T-cell (primary cell): ENCODE measurements around the gene ZIK1. TPM values are rescaled to one million over a fixed set of nuclear protein-coding genes. Genes with fewer than 3 reads are reported as not detected.

Experiments used
- ATAC-seq, 4 experiments: fragments of 200-7000 bp in 3 of 4; fragments of 150-1000 bp in 1 of 4; cut with Tn5 transposase; replicated peaks in 1 of 4; 1 replicate in 3 of 4; 2 replicates in 1 of 4; pipeline ENCODE4 v1.10.0; 2021; ENCODE audit warnings: moderate library complexity in 3 of 4, mild to moderate bottlenecking in 2 of 4, moderate number of reproducible peaks in 1 of 4
- CTCF ChIA-PET, 2 donors: fragments of 300-600 bp; sonication (Branson Sonifier 250); formaldehyde crosslinking; loops; one replicate each; lab custom pipeline; 2022; ENCODE audit warnings: antibody characterized with exemption in 2 of 2; lab: Charles Lee
- POLR2A ChIA-PET, 2 donors: fragments of 300-600 bp; sonication (Branson Sonifier 250); formaldehyde crosslinking; loops; one replicate each; lab custom pipeline; 2022; ENCODE audit warnings: antibody characterized with exemption in 2 of 2; lab: Charles Lee
- DNase-seq, 35 experiments: peaks; one replicate each; pipeline versions ENCODE4 v3.0.0 to v3.0.0-alpha.2; 2013 to 2023
- H3K27ac ChIP-seq: one replicate; pipeline ENCODE4 v1.5.1; 2013; ENCODE audit warnings: low read length
- H3K27me3 ChIP-seq, 2 experiments: replicated peaks in 1 of 2; 1 replicate in 1 of 2; 2 replicates in 1 of 2; pipeline versions ENCODE4 v1.6.1 to v1.7.0; 2013; ENCODE audit warnings: low read length in 1 of 2, mixed read lengths in 1 of 2; ENCODE audit not compliant: control insufficient read depth in 2 of 2, insufficient read depth in 2 of 2; ENCODE audit errors: extremely low read depth in 1 of 2
- H3K36me3 ChIP-seq, 2 donors: 1 replicate in 1 of 2; 2 replicates in 1 of 2; pipeline versions ENCODE4 v1.6.1 to v1.7.0; 2013; ENCODE audit warnings: low read length in 1 of 2; ENCODE audit not compliant: control insufficient read depth in 2 of 2, insufficient read depth in 1 of 2; ENCODE audit errors: extremely low read depth in 1 of 2
- H3K4me1 ChIP-seq, 2 experiments: 1 replicate in 1 of 2; 2 replicates in 1 of 2; pipeline versions ENCODE4 v1.6.1 to v1.7.0; 2013; ENCODE audit warnings: low read length in 2 of 2, mixed read lengths in 1 of 2; ENCODE audit not compliant: insufficient read depth in 2 of 2, control insufficient read depth in 1 of 2; ENCODE audit errors: extremely low read depth in 1 of 2
- H3K4me3 ChIP-seq, 2 donors: 1 replicate in 1 of 2; 2 replicates in 1 of 2; pipeline versions ENCODE4 v1.5.1 to v1.7.0; 2013; ENCODE audit warnings: mild to moderate bottlenecking in 2 of 2, low read length in 1 of 2, moderate library complexity in 1 of 2; ENCODE audit not compliant: control insufficient read depth in 1 of 2; ENCODE audit errors: extremely low read depth in 1 of 2
- H3K9me3 ChIP-seq: 2 replicates; pipeline ENCODE4 v1.7.0; 2013
- H3K27ac Mint-ChIP-seq, 2 donors: one replicate each; pipeline ENCODE4 v1.8.0; 2020 to 2021; ENCODE audit warnings: mild to moderate bottlenecking in 2 of 2, mixed read lengths in 2 of 2
- H3K27me3 Mint-ChIP-seq, 2 donors: one replicate each; pipeline ENCODE4 v1.8.0; 2021 to 2022; ENCODE audit warnings: mixed read lengths in 2 of 2
- H3K36me3 Mint-ChIP-seq: one replicate; pipeline ENCODE4 v1.8.0; 2021; ENCODE audit warnings: mixed read lengths
- H3K4me1 Mint-ChIP-seq, 3 donors: one replicate each; pipeline ENCODE4 v1.8.0; 2020 to 2022; ENCODE audit warnings: mixed read lengths in 3 of 3, mild to moderate bottlenecking in 1 of 3
- H3K4me3 Mint-ChIP-seq, 3 donors: one replicate each; pipeline ENCODE4 v1.8.0; 2020 to 2022; ENCODE audit warnings: mild to moderate bottlenecking in 3 of 3, mixed read lengths in 3 of 3, moderate library complexity in 3 of 3
- H3K9me3 Mint-ChIP-seq, 3 donors: one replicate each; pipeline ENCODE4 v1.8.0; 2020 to 2022; ENCODE audit warnings: mixed read lengths in 3 of 3
- WGBS: methylation state at CpG from one replicate; pipeline ENCODE4 v1.1.5; 2013; ENCODE audit warnings: missing lambda C conversion rate; ENCODE audit not compliant: insufficient coverage; 5-methylcytosine and 5-hydroxymethylcytosine counted together
- total RNA-seq, 35 experiments: library from RNA in 6 of 35; stranded (reverse) in 6 of 35; fragments of 120-200 nt in 1 of 35; gene quantifications; one replicate each; pipeline versions ENCODE4 v1.2.1 to v1.2.4 and lab custom pipeline; 2013 to 2026

Gene ZIK1
- total RNA-seq (10 to 100 TPM in 2 of 5 donors, 1 to 10 TPM in 3; 4.9 to 10.6 (median 8.2) TPM), total RNA-seq (lab: John Stamatoyannopoulos, UW) (8.6 to 40.4 (median 15.2) reads per million in 29 experiments)
- total RNA-seq (2013), result 10.1 TPM

DNA sequence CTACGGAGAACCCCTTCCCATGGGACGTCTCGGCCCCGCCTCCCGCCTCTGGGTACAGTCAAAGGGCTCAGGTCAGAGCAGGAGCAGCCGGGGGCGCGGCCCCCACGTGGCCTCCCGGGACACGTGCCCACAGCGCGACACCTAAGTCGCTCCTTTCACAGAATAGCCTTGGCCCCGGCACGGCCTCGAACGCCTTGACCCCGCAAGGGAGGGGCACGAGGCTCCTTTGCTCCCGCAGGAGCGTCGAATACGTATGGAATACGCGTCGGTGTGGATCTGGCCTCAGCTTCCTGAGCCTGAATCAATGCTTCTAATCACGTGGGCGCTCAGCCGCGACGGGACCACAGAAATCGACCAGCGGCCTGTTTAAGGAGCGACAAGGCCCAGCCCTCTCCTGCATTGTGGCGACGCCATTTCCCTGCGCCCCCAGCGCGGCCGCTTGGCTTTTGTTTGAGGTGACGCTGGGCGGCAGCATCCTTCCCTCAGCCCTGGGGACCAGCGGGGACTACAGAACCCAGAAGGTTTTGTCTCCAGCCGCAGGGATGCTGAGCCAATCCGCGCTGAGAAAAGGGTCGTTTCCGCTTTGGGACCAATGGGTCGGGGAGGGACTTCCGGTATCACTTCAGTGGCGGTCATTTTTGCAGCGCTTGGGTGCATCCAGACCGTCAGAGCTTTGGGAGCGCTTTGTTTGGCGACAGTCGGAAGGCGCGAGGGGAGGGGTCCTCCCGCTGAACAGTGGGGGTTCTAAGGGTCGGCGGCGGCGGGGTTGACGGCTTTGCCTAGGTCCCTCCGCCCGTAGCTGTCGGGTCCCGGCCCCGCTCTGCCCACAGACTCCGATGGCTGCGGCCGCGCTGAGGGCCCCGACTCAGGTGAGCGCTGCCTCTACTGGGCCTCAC lies at the start of gene ZIK1:
Gene ZIK1 (plus strand): TSS at position 625 of the 896 bp plus-strand sequence. CDS start 212 bp downstream, at position 837.
- Mint-ChIP-seq H3K4me3 (peak within 1 kb of the TSS; percentile 91 to 98 (median 91)), H3K27ac (peak within 1 kb of the TSS; percentile 72 to 86), H3K9me3 (peaks cover 27 to 57% (median 47%) of the 10 kb centered on the region in 3 donors), H3K36me3 (peaks cover 49% of the 10 kb centered on the region), H3K4me1 (peaks cover 24 to 25% (median 24%) of the 10 kb centered on the region in 3 donors), H3K27me3 (no peaks in the 10 kb centered on the region)
- Histone ChIP-seq H3K4me3 (peak within 1 kb of the TSS; percentile 69 to 72), H3K27me3 (peaks cover 0 to 7% of the 10 kb centered on the region in 2 experiments), H3K27ac (peak within 1 kb of the TSS; percentile 63), H3K36me3 (peaks cover 0 to 7% of the 10 kb centered on the region in 2 donors), H3K9me3 (peaks cover 2% of the 10 kb centered on the region), H3K4me1 (peaks cover 2 to 27% of the 10 kb centered on the region in 2 experiments)
- ATAC-seq (peak; percentile 90 to 94 (median 94)), DNase-seq (peak; percentile 71 to 93 (median 84))
- POLR2A ChIA-PET, result interaction anchor here in 1 of 2 donors (0.7 kb wide), 1 partner anchor 475 kb away, joined by 3 read pairs; no protein-coding TSS in a partner anchor
- WGBS, result 7% methylated on average over 70 of the region's 76 CpGs
- CTCF ChIA-PET, result no interaction called here

DNA sequence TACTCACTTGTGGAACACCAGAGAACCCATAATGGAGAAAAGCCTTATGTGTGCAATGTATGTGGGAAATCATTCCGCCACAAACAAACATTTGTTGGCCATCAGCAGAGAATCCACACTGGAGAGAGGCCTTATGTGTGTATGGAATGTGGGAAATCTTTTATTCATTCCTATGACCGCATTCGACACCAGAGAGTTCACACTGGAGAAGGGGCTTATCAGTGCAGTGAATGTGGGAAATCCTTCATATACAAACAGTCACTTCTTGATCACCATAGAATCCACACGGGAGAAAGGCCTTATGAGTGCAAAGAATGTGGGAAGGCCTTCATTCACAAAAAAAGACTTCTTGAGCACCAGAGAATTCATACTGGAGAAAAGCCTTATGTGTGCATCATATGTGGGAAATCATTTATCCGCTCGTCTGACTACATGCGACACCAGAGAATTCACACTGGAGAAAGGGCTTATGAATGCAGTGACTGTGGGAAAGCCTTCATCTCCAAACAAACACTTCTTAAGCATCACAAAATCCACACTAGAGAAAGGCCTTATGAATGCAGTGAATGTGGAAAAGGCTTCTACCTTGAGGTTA lies 45.9 kb upstream of the ZIK1 start:
- ChIA-PET POLR2A (no interaction called here), CTCF (no interaction called here)
- H3K4me1 Mint-ChIP-seq, result peaks cover 0 to 2% (median 0%) of the 10 kb centered on the region in 3 donors
- 100% methylated on average over 1 of the region's 7 CpGs for WGBS
- peaks cover 97% of the 10 kb centered on the region for H3K36me3 Mint-ChIP-seq
- Histone ChIP-seq H3K36me3 (peaks cover 38 to 54% of the 10 kb centered on the region in 2 donors), H3K4me3 (no peak overlapping the region), H3K27me3 (no peaks in the 10 kb centered on the region), H3K9me3 (peaks cover 24% of the 10 kb centered on the region), H3K4me1 (no peaks in the 10 kb centered on the region), H3K27ac (no peak overlapping the region)
- H3K27me3 Mint-ChIP-seq, result no peaks in the 10 kb centered on the region
- DNase-seq (no peak), ATAC-seq (no peak)
- H3K9me3 Mint-ChIP-seq, result peaks cover 28 to 81% (median 67%) of the 10 kb centered on the region in 3 donors
- no peak overlapping the region for H3K4me3 Mint-ChIP-seq
- H3K27ac Mint-ChIP-seq, result no peak overlapping the region

DNA sequence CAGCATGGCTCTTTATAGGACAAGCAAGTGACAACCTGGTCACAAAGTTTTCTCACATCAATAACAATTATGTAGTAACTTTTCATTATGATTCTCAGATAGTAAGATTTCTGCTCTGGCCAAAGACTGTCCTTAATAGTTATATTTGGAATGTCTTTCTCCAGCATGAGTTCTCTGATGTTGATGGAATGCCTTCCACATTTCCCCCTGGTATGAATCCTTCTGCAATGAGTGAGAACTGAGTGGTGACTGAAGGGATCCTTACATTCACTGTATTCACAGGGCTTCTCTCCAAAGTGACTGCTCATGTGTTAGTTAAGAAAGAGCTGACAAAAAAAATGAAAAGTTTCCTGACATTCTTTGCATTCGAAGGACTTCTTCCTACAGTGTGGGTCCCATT lies 37.4 kb upstream of the ZIK1 start:
- DNase-seq (no peak), ATAC-seq (no peak)
- H3K9me3 Mint-ChIP-seq, result peaks cover 30 to 75% (median 62%) of the 10 kb centered on the region in 3 donors
- CTCF ChIA-PET, result no interaction called here
- no peaks in the 10 kb centered on the region for H3K4me1 ChIP-seq
- peaks cover 91% of the 10 kb centered on the region for H3K36me3 Mint-ChIP-seq
- 100% methylated on average over 1 of the region's 1 CpG for WGBS
- H3K4me1 Mint-ChIP-seq, result peaks cover 0 to 6% (median 0%) of the 10 kb centered on the region in 3 donors
- H3K9me3 ChIP-seq, result peaks cover 26% of the 10 kb centered on the region
- no peak overlapping the region for H3K27ac Mint-ChIP-seq
- peaks cover 17 to 52% of the 10 kb centered on the region in 2 donors for H3K36me3 ChIP-seq
- POLR2A ChIA-PET, result no interaction called here
- H3K27me3 ChIP-seq, result no peaks in the 10 kb centered on the region
- H3K27ac ChIP-seq, result no peak overlapping the region
- H3K27me3 Mint-ChIP-seq, result no peaks in the 10 kb centered on the region
- no peak overlapping the region for H3K4me3 ChIP-seq
- no peak overlapping the region for H3K4me3 Mint-ChIP-seq

DNA sequence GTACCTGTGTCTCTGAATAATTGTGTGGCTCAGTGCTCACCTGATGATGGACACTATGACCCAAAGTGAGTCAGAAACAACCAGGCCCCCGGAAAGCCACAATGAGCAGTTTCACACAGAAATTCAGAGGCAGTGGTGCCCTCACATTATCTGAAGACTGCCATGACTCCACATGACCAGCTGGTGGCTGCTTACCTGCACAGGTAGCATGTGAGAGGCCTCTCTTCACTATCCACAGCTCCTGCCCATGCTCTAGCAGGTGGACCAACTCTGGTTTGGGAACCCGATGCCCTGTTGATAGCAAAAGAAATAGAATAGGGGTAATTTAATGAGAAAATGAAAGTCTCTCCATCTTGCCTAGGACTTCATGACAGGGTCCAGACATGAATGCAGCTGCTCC lies 31.5 kb upstream of the ZIK1 start:
- Mint-ChIP-seq H3K9me3 (peaks cover 27 to 69% (median 58%) of the 10 kb centered on the region in 3 donors), H3K27ac (no peak overlapping the region), H3K36me3 (peaks cover 99% of the 10 kb centered on the region), H3K4me1 (peaks cover 3 to 10% (median 6%) of the 10 kb centered on the region in 3 donors), H3K4me3 (no peak overlapping the region), H3K27me3 (no peaks in the 10 kb centered on the region)
- 100% methylated on average over 2 of the region's 2 CpGs for WGBS
- POLR2A ChIA-PET, result interaction anchor here in 1 of 2 donors (0.6 kb wide), 1 partner anchor 255 kb away, joined by 5 read pairs; no protein-coding TSS in a partner anchor
- CTCF ChIA-PET, result no interaction called here
- Histone ChIP-seq H3K27me3 (no peaks in the 10 kb centered on the region), H3K4me1 (no peaks in the 10 kb centered on the region), H3K4me3 (peak overlapping the region in 1 of 2 donors; percentile 10), H3K9me3 (peaks cover 17% of the 10 kb centered on the region), H3K36me3 (peaks cover 23 to 82% of the 10 kb centered on the region in 2 donors), H3K27ac (no peak overlapping the region)
- ATAC-seq, result no peak
- DNase-seq, result no peak

- Mint-ChIP-seq H3K27ac (no peak overlapping the region), H3K36me3 (peaks cover 59% of the 10 kb centered on the region), H3K27me3 (peaks cover 4 to 8% of the 10 kb centered on the region in 2 donors), H3K4me3 (peak overlapping the region; percentile 92 to 97 (median 94)), H3K9me3 (peaks cover 2 to 41% (median 29%) of the 10 kb centered on the region in 3 donors), H3K4me1 (peaks cover 33 to 39% (median 37%) of the 10 kb centered on the region in 3 donors)
- Histone ChIP-seq H3K27me3 (no peaks in the 10 kb centered on the region), H3K27ac (no peak overlapping the region), H3K36me3 (peaks cover 5 to 36% of the 10 kb centered on the region in 2 donors), H3K4me1 (peaks cover 10 to 25% of the 10 kb centered on the region in 2 experiments), H3K4me3 (no peak overlapping the region), H3K9me3 (no peaks in the 10 kb centered on the region)
- ChIA-PET CTCF (no interaction called here), POLR2A (no interaction called here)
- DNase-seq (no peak), ATAC-seq (no peak)
- 100% methylated on average over 2 of the region's 5 CpGs for WGBS
Observed at GRCh38 chr19:57557659-57558058, 26.3 kb upstream of the ZIK1 start.

DNA sequence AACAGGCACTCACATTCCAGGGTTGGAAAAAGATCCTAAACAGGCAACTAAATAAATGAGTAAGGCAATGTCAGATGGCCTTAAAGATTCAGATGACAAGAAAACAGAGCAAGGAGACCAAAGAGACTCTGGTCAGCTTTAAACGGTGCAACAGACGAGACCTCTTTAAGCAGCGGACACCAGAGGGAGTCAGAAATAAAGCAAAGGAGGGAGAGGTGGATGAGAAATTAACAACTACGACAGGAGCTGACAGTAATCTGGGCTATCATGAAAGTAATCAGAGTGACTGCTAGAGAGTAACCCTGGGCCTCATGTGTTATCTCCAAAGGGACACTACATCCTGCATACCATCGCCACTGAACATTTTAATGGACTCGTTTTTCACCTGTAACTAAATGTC lies 25.4 kb upstream of the ZIK1 start:
- no peaks in the 10 kb centered on the region for H3K9me3 ChIP-seq
- Mint-ChIP-seq H3K27me3 (peaks cover 4 to 8% of the 10 kb centered on the region in 2 donors), H3K4me1 (peaks cover 33 to 39% (median 37%) of the 10 kb centered on the region in 3 donors), H3K9me3 (peaks cover 1 to 41% (median 26%) of the 10 kb centered on the region in 3 donors), H3K36me3 (peaks cover 53% of the 10 kb centered on the region), H3K4me3 (peak overlapping the region; percentile 92 to 97 (median 94)), H3K27ac (peak overlapping the region in 1 of 2 donors; percentile 86)
- DNase-seq (no peak), ATAC-seq (no peak)
- H3K27me3 ChIP-seq, result no peaks in the 10 kb centered on the region
- POLR2A ChIA-PET, result no interaction called here
- peaks cover 2 to 27% of the 10 kb centered on the region in 2 donors for H3K36me3 ChIP-seq
- H3K27ac ChIP-seq, result no peak overlapping the region
- peak overlapping the region; percentile 83 to 88 for H3K4me3 ChIP-seq
- WGBS, result 81% methylated on average over 5 of the region's 6 CpGs
- peaks cover 10 to 25% of the 10 kb centered on the region in 2 experiments for H3K4me1 ChIP-seq
- CTCF ChIA-PET, result no interaction called here
